WTC11 (cell line): Measurements from ENCODE around the gene SHPK.

ENCODE experiments used
- CBFB ChIP-seq: sonication (generic); formaldehyde crosslinking; IDR thresholded peaks from 2 replicates; pipeline ENCODE4 v1.8.1; 2022; ENCODE audit warnings: mild to moderate bottlenecking, low read depth, missing genetic modification reagents
- FOXJ3 ChIP-seq: sonication (generic); formaldehyde crosslinking; IDR thresholded peaks from 2 replicates; pipeline ENCODE4 v1.9.0; 2021; ENCODE audit warnings: missing genetic modification reagents, mild to moderate bottlenecking, borderline replicate concordance
- JUN ChIP-seq: sonication (generic); formaldehyde crosslinking; IDR thresholded peaks from 2 replicates; pipeline ENCODE4 v1.8.0; 2023; ENCODE audit warnings: mild to moderate bottlenecking, missing genetic modification reagents
- MXD4 ChIP-seq: fragments of 250-450 bp; sonication (Bioruptor Pico); IDR thresholded peaks from 2 replicates; pipeline ENCODE4 v1.8.0; 2021; ENCODE audit warnings: mild to moderate bottlenecking, moderate library complexity, borderline replicate concordance
- NR2C2 ChIP-seq: sonication (generic); formaldehyde crosslinking; IDR thresholded peaks from 2 replicates; pipeline ENCODE4 v1.8.0; 2022; ENCODE audit warnings: mild to moderate bottlenecking, missing genetic modification reagents
- RORB ChIP-seq: fragments of 250-450 bp; sonication (Bioruptor Pico); IDR thresholded peaks from 2 replicates; pipeline ENCODE4 v1.9.0; 2021; ENCODE audit warnings: mild to moderate bottlenecking
- ZNF138 ChIP-seq: sonication (generic); formaldehyde crosslinking; conservative IDR thresholded peaks from 2 replicates; pipeline ENCODE4 v1.8.1; 2022; ENCODE audit warnings: mild to moderate bottlenecking, moderate library complexity, missing genetic modification reagents
- TF ChIP-seq, protein P1 (sequence below): fragments of 200-600 bp; IDR thresholded peaks from 2 replicates; pipeline ENCODE4 v1.8.0; 2022; ENCODE audit warnings: antibody characterized with exemption
- TF ChIP-seq, protein P2 (sequence below): sonication (generic); formaldehyde crosslinking; IDR thresholded peaks from 2 replicates; pipeline ENCODE4 v1.8.0; 2022; ENCODE audit warnings: mild to moderate bottlenecking, missing genetic modification reagents
- TF ChIP-seq, protein P3 (sequence below): sonication (generic); formaldehyde crosslinking; IDR thresholded peaks from 2 replicates; pipeline ENCODE4 v1.8.1; 2022; ENCODE audit warnings: low read depth, missing genetic modification reagents, borderline replicate concordance
- TF ChIP-seq, protein P4 (sequence below): sonication (generic); formaldehyde crosslinking; IDR thresholded peaks from 2 replicates; pipeline ENCODE4 v1.8.1; 2023; ENCODE audit warnings: mild to moderate bottlenecking, missing genetic modification reagents, moderate library complexity
- TF ChIP-seq, protein P5 (sequence below): sonication (generic); formaldehyde crosslinking; conservative IDR thresholded peaks from 2 replicates; pipeline ENCODE4 v1.8.1; 2022; ENCODE audit warnings: mild to moderate bottlenecking, missing genetic modification reagents
- TF ChIP-seq, protein P6 (sequence below): sonication (generic); formaldehyde crosslinking; IDR thresholded peaks from 2 replicates; pipeline ENCODE4 v1.8.0; 2023; ENCODE audit warnings: missing genetic modification reagents

DNA sequence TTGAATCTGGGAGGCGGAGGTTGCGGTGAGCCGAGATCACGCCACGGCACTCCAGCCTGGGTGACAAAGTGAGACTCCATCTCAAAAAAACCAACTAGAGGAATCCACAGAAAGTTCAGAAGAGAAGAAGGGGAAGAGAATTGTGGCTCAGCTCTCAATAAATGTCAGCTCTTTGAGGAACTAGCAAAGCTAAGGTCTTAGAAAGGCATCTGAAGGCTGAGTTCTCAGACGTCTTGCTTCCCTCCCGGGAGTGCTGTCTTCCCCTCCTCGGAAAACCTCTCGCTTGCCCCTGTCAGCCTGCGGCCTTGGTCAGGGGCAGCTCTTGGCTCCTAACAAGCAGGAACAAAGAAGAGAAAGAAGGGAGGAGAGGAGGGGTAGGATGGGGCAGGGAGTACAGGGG, 5.3 kb downstream of the SHPK start:
- TF ChIP-seq, protein P1, sequence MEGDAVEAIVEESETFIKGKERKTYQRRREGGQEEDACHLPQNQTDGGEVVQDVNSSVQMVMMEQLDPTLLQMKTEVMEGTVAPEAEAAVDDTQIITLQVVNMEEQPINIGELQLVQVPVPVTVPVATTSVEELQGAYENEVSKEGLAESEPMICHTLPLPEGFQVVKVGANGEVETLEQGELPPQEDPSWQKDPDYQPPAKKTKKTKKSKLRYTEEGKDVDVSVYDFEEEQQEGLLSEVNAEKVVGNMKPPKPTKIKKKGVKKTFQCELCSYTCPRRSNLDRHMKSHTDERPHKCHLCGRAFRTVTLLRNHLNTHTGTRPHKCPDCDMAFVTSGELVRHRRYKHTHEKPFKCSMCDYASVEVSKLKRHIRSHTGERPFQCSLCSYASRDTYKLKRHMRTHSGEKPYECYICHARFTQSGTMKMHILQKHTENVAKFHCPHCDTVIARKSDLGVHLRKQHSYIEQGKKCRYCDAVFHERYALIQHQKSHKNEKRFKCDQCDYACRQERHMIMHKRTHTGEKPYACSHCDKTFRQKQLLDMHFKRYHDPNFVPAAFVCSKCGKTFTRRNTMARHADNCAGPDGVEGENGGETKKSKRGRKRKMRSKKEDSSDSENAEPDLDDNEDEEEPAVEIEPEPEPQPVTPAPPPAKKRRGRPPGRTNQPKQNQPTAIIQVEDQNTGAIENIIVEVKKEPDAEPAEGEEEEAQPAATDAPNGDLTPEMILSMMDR = no peak
- TF ChIP-seq MXD4 (no peak), RORB (CRISPR knock-in tag) (no peak), ZNF138 (CRISPR knock-in tag) (no peak), CBFB (CRISPR knock-in tag) (no peak), JUN (CRISPR knock-in tag) (no peak), NR2C2 (CRISPR knock-in tag) (no peak), FOXJ3 (CRISPR knock-in tag) (no peak)
- TF ChIP-seq, protein P2, sequence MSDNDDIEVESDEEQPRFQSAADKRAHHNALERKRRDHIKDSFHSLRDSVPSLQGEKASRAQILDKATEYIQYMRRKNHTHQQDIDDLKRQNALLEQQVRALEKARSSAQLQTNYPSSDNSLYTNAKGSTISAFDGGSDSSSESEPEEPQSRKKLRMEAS = no peak
- TF ChIP-seq, protein P3, sequence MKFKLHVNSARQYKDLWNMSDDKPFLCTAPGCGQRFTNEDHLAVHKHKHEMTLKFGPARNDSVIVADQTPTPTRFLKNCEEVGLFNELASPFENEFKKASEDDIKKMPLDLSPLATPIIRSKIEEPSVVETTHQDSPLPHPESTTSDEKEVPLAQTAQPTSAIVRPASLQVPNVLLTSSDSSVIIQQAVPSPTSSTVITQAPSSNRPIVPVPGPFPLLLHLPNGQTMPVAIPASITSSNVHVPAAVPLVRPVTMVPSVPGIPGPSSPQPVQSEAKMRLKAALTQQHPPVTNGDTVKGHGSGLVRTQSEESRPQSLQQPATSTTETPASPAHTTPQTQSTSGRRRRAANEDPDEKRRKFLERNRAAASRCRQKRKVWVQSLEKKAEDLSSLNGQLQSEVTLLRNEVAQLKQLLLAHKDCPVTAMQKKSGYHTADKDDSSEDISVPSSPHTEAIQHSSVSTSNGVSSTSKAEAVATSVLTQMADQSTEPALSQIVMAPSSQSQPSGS (CRISPR knock-in tag) = no peak
- TF ChIP-seq, protein P4, sequence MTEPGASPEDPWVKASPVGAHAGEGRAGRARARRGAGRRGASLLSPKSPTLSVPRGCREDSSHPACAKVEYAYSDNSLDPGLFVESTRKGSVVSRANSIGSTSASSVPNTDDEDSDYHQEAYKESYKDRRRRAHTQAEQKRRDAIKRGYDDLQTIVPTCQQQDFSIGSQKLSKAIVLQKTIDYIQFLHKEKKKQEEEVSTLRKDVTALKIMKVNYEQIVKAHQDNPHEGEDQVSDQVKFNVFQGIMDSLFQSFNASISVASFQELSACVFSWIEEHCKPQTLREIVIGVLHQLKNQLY = no peak
- TF ChIP-seq, protein P5, sequence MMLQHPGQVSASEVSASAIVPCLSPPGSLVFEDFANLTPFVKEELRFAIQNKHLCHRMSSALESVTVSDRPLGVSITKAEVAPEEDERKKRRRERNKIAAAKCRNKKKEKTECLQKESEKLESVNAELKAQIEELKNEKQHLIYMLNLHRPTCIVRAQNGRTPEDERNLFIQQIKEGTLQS (CRISPR knock-in tag) = no peak
- TF ChIP-seq, protein P6, sequence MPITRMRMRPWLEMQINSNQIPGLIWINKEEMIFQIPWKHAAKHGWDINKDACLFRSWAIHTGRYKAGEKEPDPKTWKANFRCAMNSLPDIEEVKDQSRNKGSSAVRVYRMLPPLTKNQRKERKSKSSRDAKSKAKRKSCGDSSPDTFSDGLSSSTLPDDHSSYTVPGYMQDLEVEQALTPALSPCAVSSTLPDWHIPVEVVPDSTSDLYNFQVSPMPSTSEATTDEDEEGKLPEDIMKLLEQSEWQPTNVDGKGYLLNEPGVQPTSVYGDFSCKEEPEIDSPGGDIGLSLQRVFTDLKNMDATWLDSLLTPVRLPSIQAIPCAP (CRISPR knock-in tag) = no peak
